Ovary (tissue), 3 donors: ENCODE measurements around the gene MYOF.

Experiments used
- CTCF ChIP-seq, 3 donors: fragments of 450-650 bp in 2 of 3; fragments of 200-600 bp in 1 of 3; IDR thresholded peaks; one replicate each; pipeline versions ENCODE4 v1.5.1 to v1.8.0; 2016 to 2022; ENCODE audit warnings: antibody characterized with exemption in 3 of 3, mild to moderate bottlenecking in 1 of 3
- EP300 ChIP-seq: sonication (generic); formaldehyde crosslinking; IDR thresholded peaks from one replicate; pipeline ENCODE4 v1.6.1; 2017; ENCODE audit warnings: antibody characterized with exemption
- POLR2A ChIP-seq: fragments of 450-650 bp; IDR thresholded peaks from one replicate; pipeline ENCODE4 v1.6.1; 2017; ENCODE audit warnings: antibody characterized with exemption, mild to moderate bottlenecking, moderate library complexity
- donor health status: DM: no; HTN: no; CAD: no.

- TF ChIP-seq CTCF (IDR thresholded peaks at IDR 0.05) (no peak), POLR2A (no peak), EP300 (no peak)
Observed at GRCh38 chr10:93334901-93335327, 147.2 kb downstream of the MYOF start.
